CD1c-positive myeloid dendritic cell (primary cell): ENCODE data around the gene AJAP1.

ENCODE experiments used
- DNase-seq: peaks from one replicate; pipeline ENCODE4 v3.0.0-alpha.2; 2016; ENCODE audit errors: extremely low spot score

The AJAP1 gene

GRCh38 chr1:4701276-4701675, 46.9 kb downstream of the AJAP1 start:
- no peak for DNase-seq

GRCh38 chr1:4702464-4702863, 48.1 kb downstream of the AJAP1 start:
- no peak for DNase-seq

GRCh38 chr1:4702932-4703331, 48.5 kb downstream of the AJAP1 start:
- DNase-seq, result no peak

- no peak for DNase-seq
Measured at GRCh38 chr1:4703646-4704045, 49.2 kb downstream of the AJAP1 start.

GRCh38 chr1:4708840-4709507, 54.6 kb downstream of the AJAP1 start:
- DNase-seq, result no peak

GRCh38 chr1:4709641-4710040, 55.2 kb downstream of the AJAP1 start:
- DNase-seq, result no peak

GRCh38 chr1:4710592-4711415, 56.4 kb downstream of the AJAP1 start:
- no peak for DNase-seq

- DNase-seq, result no peak
Measured at GRCh38 chr1:4711416-4712275, 57.2 kb downstream of the AJAP1 start.

- DNase-seq, result no peak
Measured at GRCh38 chr1:4713669-4714068, 59.3 kb downstream of the AJAP1 start.

- no peak for DNase-seq
Measured at GRCh38 chr1:4716406-4716805, 62.0 kb downstream of the AJAP1 start.

GRCh38 chr1:4718071-4718470, 63.7 kb downstream of the AJAP1 start:
- no peak for DNase-seq

- DNase-seq, result no peak
Measured at GRCh38 chr1:4723106-4723505, 68.7 kb downstream of the AJAP1 start.

- DNase-seq, result no peak
Measured at GRCh38 chr1:4724001-4724400, 69.6 kb downstream of the AJAP1 start.

- no peak for DNase-seq
Measured at GRCh38 chr1:4724695-4725250, 70.4 kb downstream of the AJAP1 start.

GRCh38 chr1:4725416-4725815, 71.0 kb downstream of the AJAP1 start:
- DNase-seq, result no peak

- DNase-seq, result no peak
Measured at GRCh38 chr1:4726620-4727341, 72.4 kb downstream of the AJAP1 start.

- DNase-seq, result no peak
Measured at GRCh38 chr1:4728319-4729089, 74.1 kb downstream of the AJAP1 start.

GRCh38 chr1:4729090-4729471, 74.7 kb downstream of the AJAP1 start:
- DNase-seq, result no peak

- DNase-seq, result no peak
Measured at GRCh38 chr1:4730078-4730477, 75.7 kb downstream of the AJAP1 start.

GRCh38 chr1:4733446-4734177, 79.2 kb downstream of the AJAP1 start:
- DNase-seq, result no peak
